Nephron progenitor cell (in vitro differentiated cells): ENCODE data around the gene AGMO.

Source experiments
- DNase-seq: peaks from one replicate; pipeline ENCODE4 v3.0.0; 2021
- H3K27ac Mint-ChIP-seq: 2 replicates; pipeline ENCODE4 v1.8.0; 2021; ENCODE audit warnings: mild to moderate bottlenecking, moderate library complexity, mixed read lengths
- H3K27me3 Mint-ChIP-seq: 2 replicates; pipeline ENCODE4 v1.8.0; 2021; ENCODE audit warnings: mild to moderate bottlenecking, low read depth, mixed read lengths; ENCODE audit not compliant: poor library complexity
- H3K36me3 Mint-ChIP-seq: 2 replicates; pipeline ENCODE4 v1.8.0; 2021; ENCODE audit warnings: low read depth, mixed read lengths
- H3K4me1 Mint-ChIP-seq: 2 replicates; pipeline ENCODE4 v1.8.0; 2021; ENCODE audit warnings: mixed read lengths
- H3K4me3 Mint-ChIP-seq: 2 replicates; pipeline ENCODE4 v1.8.0; 2021; ENCODE audit warnings: mild to moderate bottlenecking, moderate library complexity, mixed read lengths
- H3K9me3 Mint-ChIP-seq: 2 replicates; pipeline ENCODE4 v1.8.0; 2021; ENCODE audit warnings: mild to moderate bottlenecking, moderate library complexity, mixed read lengths
- CTCF ChIP-seq: fragments of 200-600 bp; sonication (generic); IDR thresholded peaks from 2 replicates; pipeline ENCODE4 v1.5.0; 2021; ENCODE audit warnings: antibody characterized with exemption

The AGMO gene

GRCh38 chr7:15292138-15292537 lies 269.7 kb downstream of the AGMO start:
- Mint-ChIP-seq H3K4me1 (no peaks in the 10 kb centered on the region), H3K36me3 (no peaks in the 10 kb centered on the region), H3K27ac (peak overlapping the region; percentile 50), H3K27me3 (no peaks in the 10 kb centered on the region), H3K9me3 (no peaks in the 10 kb centered on the region), H3K4me3 (no peak overlapping the region)
- TF ChIP-seq CTCF = no peak
- DNase-seq = no peak

- H3K36me3 Mint-ChIP-seq = no peaks in the 10 kb centered on the region
- no peak for DNase-seq
- no peak for TF ChIP-seq CTCF
- no peak overlapping the region for H3K4me3 Mint-ChIP-seq
- H3K4me1 Mint-ChIP-seq = no peaks in the 10 kb centered on the region
- H3K9me3 Mint-ChIP-seq = no peaks in the 10 kb centered on the region
- H3K27me3 Mint-ChIP-seq = no peaks in the 10 kb centered on the region
- H3K27ac Mint-ChIP-seq = peak overlapping the region; percentile 6
These were observed 270.1 kb downstream of the AGMO start for GRCh38 chr7:15291699-15292098.

GRCh38 chr7:15288741-15289140 lies 273.1 kb downstream of the AGMO start:
- no peak for TF ChIP-seq CTCF
- Mint-ChIP-seq H3K27me3 (no peaks in the 10 kb centered on the region), H3K36me3 (no peaks in the 10 kb centered on the region), H3K9me3 (peaks cover 7% of the 10 kb centered on the region), H3K4me3 (no peak overlapping the region), H3K27ac (no peak overlapping the region), H3K4me1 (no peaks in the 10 kb centered on the region)
- DNase-seq = no peak

GRCh38 chr7:15284396-15284795 lies 277.4 kb downstream of the AGMO start:
- no peaks in the 10 kb centered on the region for H3K4me1 Mint-ChIP-seq
- peaks cover 28% of the 10 kb centered on the region for H3K9me3 Mint-ChIP-seq
- no peaks in the 10 kb centered on the region for H3K36me3 Mint-ChIP-seq
- no peak for DNase-seq
- H3K27me3 Mint-ChIP-seq = no peaks in the 10 kb centered on the region
- TF ChIP-seq CTCF = no peak
- H3K4me3 Mint-ChIP-seq = no peak overlapping the region
- H3K27ac Mint-ChIP-seq = no peak overlapping the region

- peaks cover 51% of the 10 kb centered on the region for H3K9me3 Mint-ChIP-seq
- H3K27ac Mint-ChIP-seq = peak overlapping the region; percentile 25
- no peaks in the 10 kb centered on the region for H3K4me1 Mint-ChIP-seq
- DNase-seq = no peak
- H3K36me3 Mint-ChIP-seq = peaks cover 11% of the 10 kb centered on the region
- H3K4me3 Mint-ChIP-seq = no peak overlapping the region
- no peak for TF ChIP-seq CTCF
- H3K27me3 Mint-ChIP-seq = peaks cover 4% of the 10 kb centered on the region
These were observed 281.6 kb downstream of the AGMO start for GRCh38 chr7:15280078-15280733.

- TF ChIP-seq CTCF = no peak
- H3K9me3 Mint-ChIP-seq = peaks cover 56% of the 10 kb centered on the region
- DNase-seq = no peak
- no peak overlapping the region for H3K27ac Mint-ChIP-seq
- no peak overlapping the region for H3K4me3 Mint-ChIP-seq
- no peaks in the 10 kb centered on the region for H3K4me1 Mint-ChIP-seq
- H3K27me3 Mint-ChIP-seq = peaks cover 4% of the 10 kb centered on the region
- H3K36me3 Mint-ChIP-seq = peaks cover 11% of the 10 kb centered on the region
These were observed 282.2 kb downstream of the AGMO start for GRCh38 chr7:15279640-15280039.
